CD4-positive, alpha-beta T cell (primary cell): Measurements from ENCODE around the gene TARP.

Source experiments
- ATAC-seq: fragments of 200-7000 bp; cut with Tn5 transposase; one replicate; pipeline ENCODE4 v1.10.0; 2022; ENCODE audit warnings: mild to moderate bottlenecking; ENCODE audit not compliant: poor library complexity
- CTCF ChIA-PET: fragments of 350-600 bp; sonication (Branson Sonifier 250); formaldehyde crosslinking; loops from one replicate; lab custom pipeline; 2021; ENCODE audit warnings: antibody characterized with exemption, inconsistent platforms; lab: Charles Lee
- POLR2A ChIA-PET: fragments of 350-600 bp; sonication (Branson Sonifier 250); formaldehyde crosslinking; loops from one replicate; lab custom pipeline; 2021; ENCODE audit warnings: antibody characterized with exemption, inconsistent platforms; lab: Charles Lee
- DNase-seq, 14 experiments: peaks; one replicate each; pipeline ENCODE4 v3.0.0-alpha.2; 2013 to 2020; ENCODE audit warnings: mixed read lengths in 2 of 14
- H3K27ac ChIP-seq, 2 donors: one replicate each; pipeline versions ENCODE4 v1.5.1 to v1.7.0; 2013; ENCODE audit warnings: low read length in 2 of 2, low read depth in 1 of 2, mild to moderate bottlenecking in 1 of 2
- H3K27me3 ChIP-seq, 2 experiments: 1 replicate in 1 of 2; 2 replicates in 1 of 2; pipeline versions ENCODE4 v1.6.1 to v1.7.0; 2013; ENCODE audit warnings: low read length in 2 of 2, control low read depth in 1 of 2, mild to moderate bottlenecking in 1 of 2, moderate library complexity in 1 of 2; ENCODE audit not compliant: insufficient read depth in 2 of 2, control insufficient read depth in 1 of 2
- H3K36me3 ChIP-seq: one replicate; pipeline ENCODE4 v1.6.1; 2013; ENCODE audit warnings: low read length, control low read depth; ENCODE audit not compliant: insufficient read depth
- H3K4me1 ChIP-seq: one replicate; pipeline ENCODE4 v1.6.1; 2013; ENCODE audit warnings: low read length, control low read depth; ENCODE audit not compliant: insufficient read depth
- H3K4me3 ChIP-seq: one replicate; pipeline ENCODE4 v1.5.1; 2013; ENCODE audit warnings: mild to moderate bottlenecking, low read length, moderate library complexity
- H3K9me3 ChIP-seq, 2 experiments: 1 replicate in 1 of 2; 2 replicates in 1 of 2; pipeline versions ENCODE4 v1.6.1 to v1.7.0; 2013; ENCODE audit warnings: low read length in 2 of 2, mild to moderate bottlenecking in 2 of 2, control low read depth in 1 of 2, moderate library complexity in 1 of 2; ENCODE audit not compliant: control insufficient read depth in 1 of 2, insufficient read depth in 1 of 2
- H3K27ac Mint-ChIP-seq: one replicate; pipeline ENCODE4 v1.8.0; 2020; ENCODE audit warnings: mixed read lengths
- H3K27me3 Mint-ChIP-seq: one replicate; pipeline ENCODE4 v1.8.0; 2021; ENCODE audit warnings: mixed read lengths
- H3K36me3 Mint-ChIP-seq: one replicate; pipeline ENCODE4 v1.8.0; 2021; ENCODE audit warnings: low read depth, mixed read lengths
- H3K4me1 Mint-ChIP-seq: one replicate; pipeline ENCODE4 v1.8.0; 2021; ENCODE audit warnings: low read depth, mixed read lengths
- H3K4me3 Mint-ChIP-seq: one replicate; pipeline ENCODE4 v1.8.0; 2020; ENCODE audit warnings: mild to moderate bottlenecking, mixed read lengths
- H3K9me3 Mint-ChIP-seq: one replicate; pipeline ENCODE4 v1.8.0; 2020; ENCODE audit warnings: mixed read lengths
- intact Hi-C, 2 experiments: fragments of 100-400 bp; cut with DNase I in 1 of 2; cut with micrococcal nuclease in 1 of 2; formaldehyde crosslinking; loops; one replicate each; pipeline versions ENCODE4 v1.15.1 to v1.9.0; 2023 to 2025; cut with DNase I, micrococcal nuclease
- TF ChIP-seq, protein P1 (sequence below): fragments of 200-600 bp; IDR thresholded peaks from one replicate; pipeline ENCODE4 v1.8.0; 2022; ENCODE audit warnings: antibody characterized with exemption, mild to moderate bottlenecking

TARP gene

DNA sequence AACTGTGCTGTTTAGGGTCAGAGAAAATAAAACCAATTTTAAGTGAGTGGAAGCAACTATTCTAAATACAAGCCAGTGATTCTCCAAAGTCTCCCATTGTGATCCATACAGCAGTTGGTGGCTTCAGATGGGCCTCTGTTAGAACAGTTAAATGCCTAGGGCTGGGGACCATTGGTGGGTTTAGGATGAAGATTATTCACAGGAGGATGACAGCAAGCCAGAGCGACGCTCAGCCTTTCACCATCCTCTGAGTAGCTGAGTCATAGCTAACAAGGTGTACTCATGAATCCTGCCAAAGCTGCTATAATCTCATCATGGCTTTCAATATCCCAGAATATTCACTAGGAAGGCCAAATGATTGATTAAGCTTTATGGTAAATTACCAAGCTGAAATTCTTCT lies 55.8 kb downstream of the TARP start:
- Histone ChIP-seq H3K36me3 (peaks cover 32% of the 10 kb centered on the region), H3K27ac (peak overlapping the region in 1 of 2 donors; percentile 38), H3K4me3 (no peak overlapping the region), H3K27me3 (no peaks in the 10 kb centered on the region), H3K4me1 (peaks cover 37% of the 10 kb centered on the region), H3K9me3 (no peaks in the 10 kb centered on the region)
- intact Hi-C loops = loop anchor here (5.0 kb wide), 3 partner anchors 40 to 120 kb away; partner anchors contain the start of gene STARD3NL (in 1 of the 2)
- no peak overlapping the region for H3K4me3 Mint-ChIP-seq
- H3K36me3 Mint-ChIP-seq = peaks cover 43% of the 10 kb centered on the region
- ChIA-PET CTCF (interaction anchor here (1.2 to 10.0 kb wide), 4 partner anchors 9 to 151 kb away, joined by 3 to 113 read pairs (median 12); no protein-coding TSS in a partner anchor), POLR2A (interaction anchor here (1.0 kb wide), 1 partner anchor 15 kb away, joined by 3 read pairs; no protein-coding TSS in a partner anchor)
- H3K4me1 Mint-ChIP-seq = peaks cover 29% of the 10 kb centered on the region
- H3K27ac Mint-ChIP-seq = peak overlapping the region; percentile 28
- no peaks in the 10 kb centered on the region for H3K27me3 Mint-ChIP-seq
- H3K9me3 Mint-ChIP-seq = no peaks in the 10 kb centered on the region
- no peak for DNase-seq
- no peak for ATAC-seq
- TF ChIP-seq, protein P1, sequence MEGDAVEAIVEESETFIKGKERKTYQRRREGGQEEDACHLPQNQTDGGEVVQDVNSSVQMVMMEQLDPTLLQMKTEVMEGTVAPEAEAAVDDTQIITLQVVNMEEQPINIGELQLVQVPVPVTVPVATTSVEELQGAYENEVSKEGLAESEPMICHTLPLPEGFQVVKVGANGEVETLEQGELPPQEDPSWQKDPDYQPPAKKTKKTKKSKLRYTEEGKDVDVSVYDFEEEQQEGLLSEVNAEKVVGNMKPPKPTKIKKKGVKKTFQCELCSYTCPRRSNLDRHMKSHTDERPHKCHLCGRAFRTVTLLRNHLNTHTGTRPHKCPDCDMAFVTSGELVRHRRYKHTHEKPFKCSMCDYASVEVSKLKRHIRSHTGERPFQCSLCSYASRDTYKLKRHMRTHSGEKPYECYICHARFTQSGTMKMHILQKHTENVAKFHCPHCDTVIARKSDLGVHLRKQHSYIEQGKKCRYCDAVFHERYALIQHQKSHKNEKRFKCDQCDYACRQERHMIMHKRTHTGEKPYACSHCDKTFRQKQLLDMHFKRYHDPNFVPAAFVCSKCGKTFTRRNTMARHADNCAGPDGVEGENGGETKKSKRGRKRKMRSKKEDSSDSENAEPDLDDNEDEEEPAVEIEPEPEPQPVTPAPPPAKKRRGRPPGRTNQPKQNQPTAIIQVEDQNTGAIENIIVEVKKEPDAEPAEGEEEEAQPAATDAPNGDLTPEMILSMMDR = no peak

DNA sequence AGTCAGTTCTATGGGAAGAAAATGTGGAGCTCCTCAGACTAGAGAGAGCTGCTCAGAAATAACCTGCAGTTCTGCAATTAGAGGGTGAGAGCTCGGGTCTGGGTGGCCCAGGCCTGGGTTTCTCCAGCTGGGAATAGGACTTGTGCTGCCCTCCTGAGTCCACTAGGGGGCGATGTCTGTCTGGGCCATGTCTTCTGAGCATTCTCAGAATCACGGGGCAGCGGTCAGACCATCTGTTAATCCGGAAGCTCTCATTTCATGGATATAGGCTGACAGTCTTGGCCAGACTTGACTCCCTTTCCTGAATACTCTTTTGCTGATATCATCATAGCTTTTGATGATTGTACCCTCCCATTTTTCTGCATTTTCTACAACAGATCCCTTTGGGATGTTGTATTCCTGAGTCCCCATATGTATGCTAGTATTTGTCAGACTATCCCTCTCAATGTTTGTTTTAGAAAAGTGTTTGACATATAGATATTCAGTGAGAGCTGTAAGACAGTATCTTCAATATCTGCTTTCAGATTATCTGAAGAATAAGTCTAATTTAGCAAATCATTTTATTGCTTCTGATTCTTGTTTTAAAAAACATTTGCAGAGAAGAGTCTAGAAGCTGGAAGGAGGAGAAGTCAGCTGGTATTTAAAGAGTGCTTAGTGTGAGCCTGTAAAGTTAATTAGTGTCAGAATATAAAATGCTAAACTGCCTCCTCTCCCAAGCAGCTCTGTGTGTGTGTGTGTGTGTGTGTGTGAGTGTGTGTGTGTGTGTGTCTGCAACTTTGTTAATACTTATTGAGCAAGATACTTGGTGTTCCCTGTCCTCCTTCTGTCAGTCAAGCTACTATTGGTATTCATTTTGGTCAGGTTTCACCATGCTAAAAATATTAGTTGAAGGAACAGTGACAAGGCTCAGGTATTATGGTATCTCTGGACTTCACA lies 57.4 kb downstream of the TARP start:
- H3K36me3 ChIP-seq = peaks cover 38% of the 10 kb centered on the region
- CTCF ChIA-PET = interaction anchor here (0.6 to 10.0 kb wide), 43 partner anchors 8 to 1819 kb away, joined by 3 to 113 read pairs (median 6); partner anchors contain the start of gene STARD3NL

DNA sequence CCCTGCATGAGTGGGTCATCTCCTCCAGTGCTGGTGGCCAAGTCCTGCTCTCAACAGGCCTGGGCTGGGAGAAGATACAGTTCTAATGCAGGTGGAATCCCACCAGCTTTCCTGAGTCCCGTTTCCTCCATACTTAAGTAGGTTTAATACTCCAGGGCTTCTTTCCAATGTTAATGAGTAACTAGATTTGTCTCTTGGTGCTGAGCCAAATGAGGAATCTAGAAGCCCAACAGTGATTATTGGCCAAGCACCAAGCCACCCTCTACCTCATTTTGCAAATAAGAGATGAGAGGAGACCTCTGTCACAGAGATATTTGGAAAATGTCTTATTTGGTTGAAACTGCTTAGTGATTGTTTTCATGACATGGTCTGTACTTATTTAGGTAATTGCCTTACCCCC lies 58.3 kb downstream of the TARP start:
- Histone ChIP-seq H3K27me3 (no peaks in the 10 kb centered on the region), H3K4me3 (no peak overlapping the region), H3K36me3 (peaks cover 42% of the 10 kb centered on the region), H3K9me3 (no peaks in the 10 kb centered on the region), H3K4me1 (peaks cover 28% of the 10 kb centered on the region), H3K27ac (peak overlapping the region in 1 of 2 donors; percentile 33)
- TF ChIP-seq, protein P1 = no peak
- Mint-ChIP-seq H3K4me3 (no peak overlapping the region), H3K27ac (no peak overlapping the region), H3K36me3 (peaks cover 38% of the 10 kb centered on the region), H3K9me3 (no peaks in the 10 kb centered on the region), H3K4me1 (peaks cover 25% of the 10 kb centered on the region), H3K27me3 (no peaks in the 10 kb centered on the region)
- DNase-seq = no peak
- ATAC-seq = no peak
- intact Hi-C loops = loop anchor here (1.0 to 5.0 kb wide), 6 partner anchors 38 to 159 kb away; partner anchors contain the start of gene STARD3NL (in 1 of the 2)
- ChIA-PET POLR2A (interaction anchor here (0.6 to 2.0 kb wide), 8 partner anchors 8 to 159 kb away, joined by 3 to 12 read pairs (median 6); no protein-coding TSS in a partner anchor), CTCF (interaction anchor here (0.6 to 10.0 kb wide), 42 partner anchors 9 to 191 kb away, joined by 3 to 113 read pairs (median 6); partner anchors contain the start of gene STARD3NL)

More for the DNA sequence above, 57.4 kb downstream of the TARP start:
- H3K4me1 Mint-ChIP-seq = peaks cover 25% of the 10 kb centered on the region
- no peaks in the 10 kb centered on the region for H3K27me3 Mint-ChIP-seq
- Histone ChIP-seq H3K27me3 (no peaks in the 10 kb centered on the region), H3K4me1 (peaks cover 30% of the 10 kb centered on the region), H3K4me3 (no peak overlapping the region), H3K27ac (peak overlapping the region in 1 of 2 donors; percentile 42), H3K9me3 (no peaks in the 10 kb centered on the region)
- no peaks in the 10 kb centered on the region for H3K9me3 Mint-ChIP-seq
- TF ChIP-seq, protein P1 = peak; percentile 95
- DNase-seq (peak; percentile 59 to 90 (median 64)), ATAC-seq (peak; percentile 92)
- H3K4me3 Mint-ChIP-seq = no peak overlapping the region
- intact Hi-C loops = loop anchor here (1.0 to 5.0 kb wide), 6 partner anchors 39 to 158 kb away; partner anchors contain the start of gene STARD3NL (in 1 of the 2)
- POLR2A ChIA-PET = interaction anchor here (0.6 to 2.0 kb wide), 9 partner anchors 9 to 822 kb away, joined by 3 to 12 read pairs (median 5); no protein-coding TSS in a partner anchor
- peak overlapping the region; percentile 54 for H3K27ac Mint-ChIP-seq
- peaks cover 39% of the 10 kb centered on the region for H3K36me3 Mint-ChIP-seq
